HG02884 (cell line): Measurements from ENCODE around the gene GGNBP2.

ENCODE experiments used
- ATAC-seq: cut with Tn5 transposase; IDR thresholded peaks from one replicate; pipeline ENCODE4 v1.9.1; 2021; ENCODE audit warnings: mild to moderate bottlenecking, moderate library complexity; ENCODE audit not compliant: unreplicated experiment

Gene GGNBP2

DNA sequence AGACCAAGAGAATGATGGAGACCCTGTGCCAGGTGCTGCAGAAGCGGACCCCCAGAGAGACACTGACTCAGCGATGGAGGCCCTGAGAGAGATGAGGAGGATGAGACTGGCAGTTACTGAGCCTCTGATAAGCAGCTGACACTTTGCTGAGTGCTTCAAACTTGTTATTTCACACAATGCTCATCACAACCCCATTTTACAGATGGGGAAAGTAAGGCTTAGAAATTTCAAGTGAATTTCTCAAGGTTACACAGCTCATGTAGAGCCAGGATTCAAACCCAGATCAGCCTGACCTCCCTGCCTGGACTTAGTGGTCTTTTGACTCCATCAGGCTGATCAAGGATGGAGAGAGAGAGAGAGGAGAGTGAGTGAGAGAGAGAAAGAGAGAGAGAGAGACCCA lies 83.9 kb downstream of the GGNBP2 start:
- no peak for ATAC-seq

DNA sequence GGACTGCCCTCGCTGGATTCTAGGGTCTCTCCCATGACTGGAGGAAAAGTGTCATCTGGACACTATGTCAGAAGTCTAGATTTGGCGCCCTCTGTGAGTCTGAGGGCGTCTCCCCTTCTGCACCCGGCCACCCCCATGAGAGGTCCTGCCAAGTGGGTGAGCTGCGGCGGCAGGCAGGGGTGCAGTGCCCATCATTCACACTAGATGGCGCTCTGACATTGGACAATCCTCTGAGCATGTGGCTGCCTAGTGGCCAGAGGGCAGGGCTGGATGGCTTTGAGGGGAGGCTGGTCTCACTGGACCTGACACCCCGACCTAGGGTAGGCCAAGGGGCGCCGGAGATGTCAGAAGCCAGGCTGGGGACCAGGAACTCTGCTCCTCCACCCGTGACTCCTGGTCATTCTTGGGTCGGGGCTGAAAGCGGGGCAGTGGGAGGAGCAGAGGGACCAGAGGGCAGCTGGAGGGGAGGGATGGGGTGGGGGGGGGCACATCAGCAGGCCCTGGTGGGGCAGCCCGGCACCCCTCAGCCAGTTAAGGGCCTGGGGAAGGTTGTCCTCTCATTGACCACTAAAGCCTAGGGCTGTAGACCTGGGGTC lies 84.6 kb downstream of the GGNBP2 start:
- no peak for ATAC-seq

DNA sequence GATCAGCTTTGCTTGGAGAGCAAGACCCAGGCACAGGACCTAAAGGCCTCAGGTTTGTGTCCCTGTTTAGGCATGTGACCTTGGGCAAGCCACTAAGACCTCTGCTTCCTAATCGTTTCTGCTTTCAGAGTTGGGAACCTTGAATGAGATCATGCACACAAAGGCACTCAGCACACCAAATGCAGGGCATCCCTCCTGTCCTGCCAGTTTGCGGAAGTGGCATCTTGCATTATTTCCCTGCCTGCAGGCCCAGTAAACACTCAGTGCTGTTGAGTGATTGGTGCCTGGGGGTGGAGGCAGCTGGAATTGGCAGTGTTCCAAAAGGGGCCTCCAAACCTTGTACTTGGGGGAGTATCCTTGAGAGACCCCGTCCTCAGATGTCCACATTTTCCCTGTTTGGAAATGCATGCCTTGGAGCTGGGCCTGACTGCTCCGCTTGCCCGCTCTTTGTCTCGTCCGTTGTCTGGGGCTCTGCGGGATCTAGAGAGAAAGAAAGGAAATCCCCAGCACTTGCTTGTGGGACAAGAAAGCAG lies 85.3 kb downstream of the GGNBP2 start:
- ATAC-seq: no peak

DNA sequence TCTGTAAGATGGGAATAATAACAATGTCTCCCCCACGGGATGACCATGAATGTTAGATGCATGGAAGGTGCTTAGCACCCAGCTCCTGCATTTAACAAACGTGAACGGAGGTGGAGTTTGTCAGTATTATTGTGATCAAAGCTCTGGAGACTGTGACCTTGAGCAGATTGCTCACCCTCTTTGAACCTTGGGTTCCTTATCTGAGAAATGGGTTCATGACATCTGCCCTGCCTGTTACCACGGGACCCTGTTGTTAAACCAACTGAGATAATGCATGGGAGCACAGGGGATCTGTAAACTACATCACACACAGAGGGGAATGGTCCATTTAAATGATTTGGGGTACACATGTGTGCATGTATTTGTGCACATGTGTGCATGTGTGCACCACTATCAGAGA lies 86.3 kb downstream of the GGNBP2 start:
- ATAC-seq: no peak

DNA sequence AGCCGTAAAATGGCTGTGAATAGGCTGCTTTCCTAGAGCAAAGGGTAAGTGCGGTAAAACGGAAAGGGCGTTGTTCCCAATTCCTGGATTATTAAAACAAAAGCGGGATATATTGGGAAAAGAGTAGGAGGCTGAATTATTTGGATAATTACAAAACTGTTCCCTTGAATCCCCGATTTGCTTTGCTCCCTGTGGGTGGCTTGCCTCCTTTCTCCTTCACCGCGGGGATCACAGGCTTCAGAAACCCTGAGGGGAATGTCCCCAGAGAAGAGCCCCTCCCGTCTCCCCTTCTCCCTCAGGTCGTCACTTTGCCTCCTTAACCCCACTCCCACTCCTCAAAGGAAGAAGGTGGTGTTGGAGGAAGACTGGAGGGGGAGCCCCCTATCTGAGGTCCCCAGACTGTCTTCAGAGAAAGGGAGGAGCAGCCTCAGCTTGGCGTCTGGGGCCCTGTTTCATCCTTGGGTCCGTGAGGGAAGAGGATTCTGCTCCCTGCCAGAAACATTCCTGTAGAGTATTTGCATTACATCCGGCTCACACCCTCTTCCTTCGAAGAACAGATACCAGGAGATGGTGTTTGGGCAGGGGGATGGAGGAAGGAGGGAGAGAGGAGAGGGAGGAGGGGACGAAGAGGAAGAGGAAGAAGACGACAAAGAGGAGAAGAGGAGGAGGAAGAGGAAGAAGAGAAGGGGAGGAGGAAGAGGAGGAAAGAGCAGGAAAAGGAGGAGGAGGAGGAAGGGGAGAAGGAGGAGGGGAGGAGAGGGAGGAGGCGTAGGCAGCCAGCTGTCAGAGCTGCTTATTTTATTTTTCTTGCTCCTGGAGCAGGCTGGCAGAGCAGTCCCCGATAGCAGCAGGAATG lies 88.4 kb downstream of the GGNBP2 start:
- no peak for ATAC-seq
